ENCODE measurements around the gene TRIM15.

TRIM15 gene

GRCh38 chr6:30200551-30201281 is 37.4 kb downstream of the TRIM15 start:
- no peaks in the 10 kb centered on the region for H3K27me3 ChIP-seq (ENCODE audit: control insufficient read depth, insufficient read depth, low read length)
- H3K9ac ChIP-seq = no peak overlapping the region
- H3K4me3 ChIP-seq (ENCODE audit: low read depth, low read length) = no peak overlapping the region
- H3K36me3 ChIP-seq (ENCODE audit: control insufficient read depth, insufficient read depth, low read length) = no peaks in the 10 kb centered on the region
- no peaks in the 10 kb centered on the region for H3K9me3 ChIP-seq (ENCODE audit: control insufficient read depth, low read length)
- no peak overlapping the region for H3K27ac ChIP-seq
- TF ChIP-seq, protein P1, sequence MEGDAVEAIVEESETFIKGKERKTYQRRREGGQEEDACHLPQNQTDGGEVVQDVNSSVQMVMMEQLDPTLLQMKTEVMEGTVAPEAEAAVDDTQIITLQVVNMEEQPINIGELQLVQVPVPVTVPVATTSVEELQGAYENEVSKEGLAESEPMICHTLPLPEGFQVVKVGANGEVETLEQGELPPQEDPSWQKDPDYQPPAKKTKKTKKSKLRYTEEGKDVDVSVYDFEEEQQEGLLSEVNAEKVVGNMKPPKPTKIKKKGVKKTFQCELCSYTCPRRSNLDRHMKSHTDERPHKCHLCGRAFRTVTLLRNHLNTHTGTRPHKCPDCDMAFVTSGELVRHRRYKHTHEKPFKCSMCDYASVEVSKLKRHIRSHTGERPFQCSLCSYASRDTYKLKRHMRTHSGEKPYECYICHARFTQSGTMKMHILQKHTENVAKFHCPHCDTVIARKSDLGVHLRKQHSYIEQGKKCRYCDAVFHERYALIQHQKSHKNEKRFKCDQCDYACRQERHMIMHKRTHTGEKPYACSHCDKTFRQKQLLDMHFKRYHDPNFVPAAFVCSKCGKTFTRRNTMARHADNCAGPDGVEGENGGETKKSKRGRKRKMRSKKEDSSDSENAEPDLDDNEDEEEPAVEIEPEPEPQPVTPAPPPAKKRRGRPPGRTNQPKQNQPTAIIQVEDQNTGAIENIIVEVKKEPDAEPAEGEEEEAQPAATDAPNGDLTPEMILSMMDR (IDR thresholded peaks at IDR 0.05) = no peak
- H2AFZ ChIP-seq = no peak overlapping the region
- H3K4me2 ChIP-seq (ENCODE audit: low read length) = no peak overlapping the region
- no peaks in the 10 kb centered on the region for H3K4me1 ChIP-seq
- peaks cover 22% of the 10 kb centered on the region for H3K79me2 ChIP-seq

- H3K27ac ChIP-seq = no peak overlapping the region
- TF ChIP-seq, protein P1 (IDR thresholded peaks at IDR 0.05) = no peak
- H3K4me1 ChIP-seq = peaks cover 8% of the 10 kb centered on the region
Observed at GRCh38 chr6:30202366-30202765, 39.0 kb downstream of the TRIM15 start.

DNA sequence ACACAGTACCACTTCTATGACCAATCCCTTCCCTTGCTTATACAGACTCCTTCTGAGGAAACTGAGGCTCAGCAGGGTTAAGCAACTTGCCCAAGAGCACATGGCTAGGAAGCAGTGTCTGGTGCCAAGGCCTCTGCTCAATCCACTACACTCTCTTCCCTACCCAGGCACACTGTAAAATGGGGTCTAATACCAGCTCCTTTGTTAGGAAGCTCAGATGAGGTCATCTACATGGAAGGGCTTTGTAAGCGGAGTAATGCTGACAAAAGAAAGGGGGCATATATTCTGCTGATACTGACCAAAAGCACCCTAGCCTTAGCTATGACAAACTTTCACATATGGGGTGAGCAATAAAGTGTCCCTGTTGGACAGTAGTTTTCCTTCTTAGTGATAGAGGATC is 40.8 kb downstream of the TRIM15 start:
- TF ChIP-seq, protein P1 (IDR thresholded peaks at IDR 0.05) = no peak
- Histone ChIP-seq H3K27ac (no peak overlapping the region), H3K9me3 (ENCODE audit: control insufficient read depth, low read length) (no peaks in the 10 kb centered on the region), H3K4me1 (peaks cover 10% of the 10 kb centered on the region), H3K79me2 (peaks cover 33% of the 10 kb centered on the region), H2AFZ (no peak overlapping the region), H3K4me3 (ENCODE audit: low read depth, low read length) (no peak overlapping the region), H3K9ac (no peak overlapping the region), H3K4me2 (ENCODE audit: low read length) (no peak overlapping the region), H3K36me3 (ENCODE audit: control insufficient read depth, insufficient read depth, low read length) (no peaks in the 10 kb centered on the region), H3K27me3 (ENCODE audit: control insufficient read depth, insufficient read depth, low read length) (no peaks in the 10 kb centered on the region)

More at GRCh38 chr6:30202366-30202765, 39.0 kb downstream of the TRIM15 start:
- H3K9me3 ChIP-seq (ENCODE audit: control insufficient read depth, low read length) = no peaks in the 10 kb centered on the region
- H3K4me2 ChIP-seq (ENCODE audit: low read length) = no peak overlapping the region
- H3K79me2 ChIP-seq = peaks cover 31% of the 10 kb centered on the region
- no peak overlapping the region for H3K9ac ChIP-seq
- no peak overlapping the region for H3K4me3 ChIP-seq (ENCODE audit: low read depth, low read length)
- H3K27me3 ChIP-seq (ENCODE audit: control insufficient read depth, insufficient read depth, low read length) = no peaks in the 10 kb centered on the region
- H3K36me3 ChIP-seq (ENCODE audit: control insufficient read depth, insufficient read depth, low read length) = no peaks in the 10 kb centered on the region
- H2AFZ ChIP-seq = no peak overlapping the region

GRCh38 chr6:30206152-30206551 is 42.8 kb downstream of the TRIM15 start:
- H3K36me3 ChIP-seq (ENCODE audit: control insufficient read depth, insufficient read depth, low read length) = no peaks in the 10 kb centered on the region
- H3K4me3 ChIP-seq (ENCODE audit: low read depth, low read length) = no peak overlapping the region
- H2AFZ ChIP-seq = no peak overlapping the region
- TF ChIP-seq, protein P1 (IDR thresholded peaks at IDR 0.05) = no peak
- no peak overlapping the region for H3K4me2 ChIP-seq (ENCODE audit: low read length)
- no peak overlapping the region for H3K9ac ChIP-seq
- no peaks in the 10 kb centered on the region for H3K27me3 ChIP-seq (ENCODE audit: control insufficient read depth, insufficient read depth, low read length)
- peaks cover 45% of the 10 kb centered on the region for H3K79me2 ChIP-seq
- H3K9me3 ChIP-seq (ENCODE audit: control insufficient read depth, low read length) = no peaks in the 10 kb centered on the region
- peaks cover 10% of the 10 kb centered on the region for H3K4me1 ChIP-seq
- no peak overlapping the region for H3K27ac ChIP-seq
